ENCODE data around the gene MRPS7. TPM values are rescaled to one million over a fixed set of nuclear protein-coding genes. Genes with fewer than 3 reads are reported as not detected.

The MRPS7 gene
- total RNA-seq, result 27.1 TPM

GRCh38 chr17:75261336-75262111, at the start of gene MRPS7, which contains the start of gene GGA3:
MRPS7 (plus strand) TSS chr17:75261879; CDS start chr17:75261901, 22 bp downstream.
GGA3 (minus strand) TSS chr17:75261606; CDS start chr17:75261587, 19 bp downstream.
- Histone ChIP-seq H3K4me1 (ENCODE audit: insufficient read depth, low read length) (peaks cover 54% of the 10 kb centered on the region), H3K9me3 (ENCODE audit: low read depth, low read length) (no peaks in the 10 kb centered on the region), H3K27me3 (ENCODE audit: insufficient read depth, low read length) (no peaks in the 10 kb centered on the region), H3K4me3 (ENCODE audit: low read length) (peak within 1 kb of the TSS; percentile 94)

GRCh38 chr17:75218131-75218530, 43.5 kb upstream of the MRPS7 start:
- Histone ChIP-seq H3K9me3 (ENCODE audit: low read depth, low read length) (no peaks in the 10 kb centered on the region), H3K4me3 (ENCODE audit: low read length) (no peak overlapping the region), H3K4me1 (ENCODE audit: insufficient read depth, low read length) (no peaks in the 10 kb centered on the region), H3K27me3 (ENCODE audit: insufficient read depth, low read length) (no peaks in the 10 kb centered on the region)

GRCh38 chr17:75219815-75220214, 41.9 kb upstream of the MRPS7 start:
- H3K9me3 ChIP-seq (ENCODE audit: low read depth, low read length), result no peaks in the 10 kb centered on the region
- no peak overlapping the region for H3K4me3 ChIP-seq (ENCODE audit: low read length)
- H3K27me3 ChIP-seq (ENCODE audit: insufficient read depth, low read length), result no peaks in the 10 kb centered on the region
- H3K4me1 ChIP-seq (ENCODE audit: insufficient read depth, low read length), result no peaks in the 10 kb centered on the region

GRCh38 chr17:75225016-75225415, 36.7 kb upstream of the MRPS7 start:
- no peak overlapping the region for H3K4me3 ChIP-seq (ENCODE audit: low read length)
- H3K9me3 ChIP-seq (ENCODE audit: low read depth, low read length), result no peaks in the 10 kb centered on the region
- H3K27me3 ChIP-seq (ENCODE audit: insufficient read depth, low read length), result no peaks in the 10 kb centered on the region
- H3K4me1 ChIP-seq (ENCODE audit: insufficient read depth, low read length), result peaks cover 26% of the 10 kb centered on the region

GRCh38 chr17:75227729-75228128, 34.0 kb upstream of the MRPS7 start:
- peaks cover 26% of the 10 kb centered on the region for H3K4me1 ChIP-seq (ENCODE audit: insufficient read depth, low read length)
- H3K9me3 ChIP-seq (ENCODE audit: low read depth, low read length), result no peaks in the 10 kb centered on the region
- no peaks in the 10 kb centered on the region for H3K27me3 ChIP-seq (ENCODE audit: insufficient read depth, low read length)
- H3K4me3 ChIP-seq (ENCODE audit: low read length), result no peak overlapping the region

- Histone ChIP-seq H3K9me3 (ENCODE audit: low read depth, low read length) (no peaks in the 10 kb centered on the region), H3K4me1 (ENCODE audit: insufficient read depth, low read length) (peaks cover 26% of the 10 kb centered on the region), H3K4me3 (ENCODE audit: low read length) (no peak overlapping the region), H3K27me3 (ENCODE audit: insufficient read depth, low read length) (no peaks in the 10 kb centered on the region)
Measured at GRCh38 chr17:75228305-75228704, 33.4 kb upstream of the MRPS7 start.

- Histone ChIP-seq H3K4me3 (ENCODE audit: low read length) (no peak overlapping the region), H3K9me3 (ENCODE audit: low read depth, low read length) (no peaks in the 10 kb centered on the region), H3K4me1 (ENCODE audit: insufficient read depth, low read length) (peaks cover 26% of the 10 kb centered on the region), H3K27me3 (ENCODE audit: insufficient read depth, low read length) (no peaks in the 10 kb centered on the region)
Measured at GRCh38 chr17:75228847-75229246, 32.8 kb upstream of the MRPS7 start.

GRCh38 chr17:75231071-75231470, 30.6 kb upstream of the MRPS7 start:
- H3K27me3 ChIP-seq (ENCODE audit: insufficient read depth, low read length), result no peaks in the 10 kb centered on the region
- H3K9me3 ChIP-seq (ENCODE audit: low read depth, low read length), result no peaks in the 10 kb centered on the region

GRCh38 chr17:75231741-75232464, 29.8 kb upstream of the MRPS7 start:
- Histone ChIP-seq H3K4me1 (ENCODE audit: insufficient read depth, low read length) (peaks cover 26% of the 10 kb centered on the region), H3K9me3 (ENCODE audit: low read depth, low read length) (no peaks in the 10 kb centered on the region), H3K27me3 (ENCODE audit: insufficient read depth, low read length) (no peaks in the 10 kb centered on the region), H3K4me3 (ENCODE audit: low read length) (no peak overlapping the region)

More at GRCh38 chr17:75231071-75231470, 30.6 kb upstream of the MRPS7 start:
- Histone ChIP-seq H3K4me3 (ENCODE audit: low read length) (no peak overlapping the region), H3K4me1 (ENCODE audit: insufficient read depth, low read length) (peaks cover 26% of the 10 kb centered on the region)

- Histone ChIP-seq H3K4me1 (ENCODE audit: insufficient read depth, low read length) (peaks cover 22% of the 10 kb centered on the region), H3K9me3 (ENCODE audit: low read depth, low read length) (no peaks in the 10 kb centered on the region), H3K27me3 (ENCODE audit: insufficient read depth, low read length) (no peaks in the 10 kb centered on the region), H3K4me3 (ENCODE audit: low read length) (no peak overlapping the region)
Measured at GRCh38 chr17:75232786-75233185, 28.9 kb upstream of the MRPS7 start.

- H3K4me3 ChIP-seq (ENCODE audit: low read length), result no peak overlapping the region
Measured at GRCh38 chr17:75237100-75238014, 24.3 kb upstream of the MRPS7 start.

GRCh38 chr17:75238020-75238580, 23.6 kb upstream of the MRPS7 start:
- peaks cover 7% of the 10 kb centered on the region for H3K4me1 ChIP-seq (ENCODE audit: insufficient read depth, low read length)
- H3K9me3 ChIP-seq (ENCODE audit: low read depth, low read length), result no peaks in the 10 kb centered on the region
- no peak overlapping the region for H3K4me3 ChIP-seq (ENCODE audit: low read length)
- H3K27me3 ChIP-seq (ENCODE audit: insufficient read depth, low read length), result no peaks in the 10 kb centered on the region

More at GRCh38 chr17:75237100-75238014, 24.3 kb upstream of the MRPS7 start:
- Histone ChIP-seq H3K27me3 (ENCODE audit: insufficient read depth, low read length) (no peaks in the 10 kb centered on the region), H3K4me1 (ENCODE audit: insufficient read depth, low read length) (peaks cover 7% of the 10 kb centered on the region), H3K9me3 (ENCODE audit: low read depth, low read length) (no peaks in the 10 kb centered on the region)

GRCh38 chr17:75238684-75239191, 22.9 kb upstream of the MRPS7 start:
- H3K4me1 ChIP-seq (ENCODE audit: insufficient read depth, low read length), result peaks cover 7% of the 10 kb centered on the region
- no peak overlapping the region for H3K4me3 ChIP-seq (ENCODE audit: low read length)
- H3K27me3 ChIP-seq (ENCODE audit: insufficient read depth, low read length), result no peaks in the 10 kb centered on the region
- H3K9me3 ChIP-seq (ENCODE audit: low read depth, low read length), result no peaks in the 10 kb centered on the region

- no peak overlapping the region for H3K4me3 ChIP-seq (ENCODE audit: low read length)
- H3K4me1 ChIP-seq (ENCODE audit: insufficient read depth, low read length), result peaks cover 11% of the 10 kb centered on the region
- H3K27me3 ChIP-seq (ENCODE audit: insufficient read depth, low read length), result no peaks in the 10 kb centered on the region
- H3K9me3 ChIP-seq (ENCODE audit: low read depth, low read length), result no peaks in the 10 kb centered on the region
Measured at GRCh38 chr17:75239214-75239613, 22.5 kb upstream of the MRPS7 start.
